H1 (cell line): ENCODE results near the gene MALT1. TPM values are rescaled to one million over a fixed set of nuclear protein-coding genes. Genes with fewer than 3 reads are reported as not detected.

Experiments used
- CTCF ChIA-PET: fragments of 300-600 bp; sonication (Branson Sonifier 250); formaldehyde crosslinking; loops from one replicate; lab custom pipeline; 2021; ENCODE audit not compliant: partially characterized antibody; lab: Charles Lee
- POLR2A ChIA-PET: fragments of 300-600 bp; sonication (Branson Sonifier 250); formaldehyde crosslinking; loops from one replicate; lab custom pipeline; 2021; ENCODE audit warnings: inconsistent platforms; ENCODE audit not compliant: partially characterized antibody; lab: Charles Lee
- DNase-seq, 2 experiments: peaks; one replicate each; pipeline versions ENCODE4 v3.0.0 to v3.0.0-alpha.2; 2010 to 2022; ENCODE audit warnings: low spot score in 2 of 2, low read depth in 1 of 2, mixed read lengths in 1 of 2
- FAIRE-seq: peaks from 2 replicates; lab custom pipeline; 2011; peaks lifted over from hg19 to GRCh38; lab: Jason Lieb, UNC
- H2AFZ ChIP-seq: 2 replicates; pipeline ENCODE4 v1.8.1; 2012; ENCODE audit warnings: low read length, inconsistent platforms
- H2AK5ac ChIP-seq: 2 replicates; pipeline ENCODE4 v1.6.1; 2013; ENCODE audit warnings: low read depth, low read length
- H2BK120ac ChIP-seq: replicated peaks from 2 replicates; pipeline ENCODE3; 2013; ENCODE audit warnings: low read depth, low read length, inconsistent platforms
- H2BK12ac ChIP-seq: 2 replicates; pipeline ENCODE4 v1.6.1; 2013; ENCODE audit warnings: low read depth, low read length
- H2BK15ac ChIP-seq: 2 replicates; pipeline ENCODE4 v1.6.1; 2013; ENCODE audit warnings: low read length
- H2BK20ac ChIP-seq: 2 replicates; pipeline ENCODE4 v1.6.1; 2013; ENCODE audit warnings: low read length
- H2BK5ac ChIP-seq: 2 replicates; pipeline ENCODE4 v1.6.1; 2013; ENCODE audit warnings: low read depth, low read length
- H3K14ac ChIP-seq: 2 replicates; pipeline ENCODE4 v1.6.1; 2013; ENCODE audit warnings: inconsistent platforms; ENCODE audit not compliant: insufficient read length
- H3K18ac ChIP-seq: 2 replicates; pipeline ENCODE4 v1.6.1; 2013; ENCODE audit warnings: low read length; ENCODE audit errors: extremely low read depth
- H3K23ac ChIP-seq: 2 replicates; pipeline ENCODE4 v1.6.1; 2013; ENCODE audit warnings: inconsistent platforms; ENCODE audit not compliant: insufficient read length
- H3K23me2 ChIP-seq: 2 replicates; pipeline ENCODE4 v1.6.1; 2013; ENCODE audit warnings: low read depth, low read length
- H3K27ac ChIP-seq: 2 replicates; pipeline ENCODE4 v1.6.1; 2011; ENCODE audit warnings: low read depth, low read length, inconsistent platforms
- H3K27me3 ChIP-seq, 4 experiments: replicated peaks in 1 of 4; 1 replicate in 1 of 4; 2 replicates in 3 of 4; pipeline versions ENCODE4 v1.6.1 to v1.8.1; 2011 to 2013; ENCODE audit warnings: low read length in 3 of 4, mild to moderate bottlenecking in 3 of 4, inconsistent platforms in 2 of 4, mixed read lengths in 2 of 4, moderate library complexity in 1 of 4; ENCODE audit not compliant: control insufficient read depth in 3 of 4, insufficient read depth in 3 of 4; ENCODE audit errors: extremely low read depth in 1 of 4
- H3K36me3 ChIP-seq, 4 experiments: 2 replicates each; pipeline versions ENCODE4 v1.6.1 to v1.8.1; 2011 to 2013; ENCODE audit warnings: mild to moderate bottlenecking in 4 of 4, low read length in 3 of 4, moderate library complexity in 2 of 4, control low read depth in 1 of 4, inconsistent platforms in 1 of 4; ENCODE audit not compliant: insufficient read depth in 4 of 4, control insufficient read depth in 2 of 4
- H3K4ac ChIP-seq: replicated peaks from 2 replicates; pipeline ENCODE3; 2013; ENCODE audit warnings: low read length, low read depth, mixed read lengths, inconsistent platforms; ENCODE audit not compliant: insufficient read length
- H3K4me1 ChIP-seq, 4 experiments: replicated peaks in 1 of 4; 1 replicate in 1 of 4; 2 replicates in 3 of 4; pipeline versions ENCODE4 v1.6.1 to v1.8.1; 2011 to 2013; ENCODE audit warnings: low read length in 3 of 4, inconsistent platforms in 2 of 4, mixed read lengths in 1 of 4; ENCODE audit not compliant: insufficient read depth in 4 of 4, control insufficient read depth in 3 of 4
- H3K4me2 ChIP-seq, 2 experiments: 2 replicates each; pipeline versions ENCODE4 v1.6.1 to v1.8.1; 2011 to 2013; ENCODE audit warnings: low read depth in 2 of 2, low read length in 2 of 2, control low read depth in 1 of 2, inconsistent platforms in 1 of 2, mild to moderate bottlenecking in 1 of 2; ENCODE audit not compliant: insufficient read depth in 1 of 2
- H3K4me3 ChIP-seq, 4 experiments: fragments of 200-600, 300-600 bp in 1 of 4; sonication (generic), shearing (Covaris generic), sonication (Bioruptor Twin) in 1 of 4; 2 replicates each; pipeline versions ENCODE4 v1.5.1 to v1.8.1; 2011 to 2016; ENCODE audit warnings: low read length in 4 of 4, low read depth in 3 of 4, control low read depth in 2 of 4, inconsistent platforms in 2 of 4, mild to moderate bottlenecking in 2 of 4, mixed read lengths in 1 of 4, moderate library complexity in 1 of 4; ENCODE audit not compliant: insufficient read depth in 2 of 4; ENCODE audit errors: extremely low read depth in 1 of 4
- H3K56ac ChIP-seq: replicated peaks from 2 replicates; pipeline ENCODE3; 2013; ENCODE audit warnings: low read depth, mild to moderate bottlenecking, mixed read lengths, low read length, inconsistent platforms; ENCODE audit not compliant: insufficient read length
- H3K79me1 ChIP-seq: 2 replicates; pipeline ENCODE4 v1.6.1; 2013; ENCODE audit warnings: low read depth, low read length, control low read depth
- H3K79me2 ChIP-seq, 2 experiments: 2 replicates each; pipeline versions ENCODE4 v1.6.1 to v1.8.1; 2012 to 2013; ENCODE audit warnings: low read length in 2 of 2, mild to moderate bottlenecking in 2 of 2, inconsistent platforms in 1 of 2; ENCODE audit not compliant: insufficient read depth in 2 of 2, control insufficient read depth in 1 of 2
- H3K9ac ChIP-seq, 4 experiments: replicated peaks in 1 of 4; 1 replicate in 1 of 4; 2 replicates in 3 of 4; pipeline versions ENCODE4 v1.6.1 to v1.8.1; 2011 to 2013; ENCODE audit warnings: low read depth in 3 of 4, low read length in 3 of 4, control low read depth in 2 of 4, mild to moderate bottlenecking in 2 of 4, moderate library complexity in 2 of 4, inconsistent platforms in 1 of 4; ENCODE audit errors: extremely low read depth in 1 of 4
- H3K9me3 ChIP-seq, 2 experiments: 2 replicates each; pipeline versions ENCODE4 v1.6.1 to v1.8.1; 2012 to 2013; ENCODE audit warnings: mild to moderate bottlenecking in 2 of 2, moderate library complexity in 2 of 2, control low read depth in 1 of 2, inconsistent platforms in 1 of 2, low read depth in 1 of 2, low read length in 1 of 2, mixed read lengths in 1 of 2; ENCODE audit not compliant: insufficient read depth in 2 of 2
- H4K20me1 ChIP-seq, 2 experiments: replicated peaks in 1 of 2; 2 replicates each; pipeline versions ENCODE3 to v1.8.1; 2011 to 2013; ENCODE audit warnings: inconsistent platforms in 2 of 2, low read length in 2 of 2, mild to moderate bottlenecking in 1 of 2; ENCODE audit not compliant: insufficient read depth in 2 of 2, control insufficient read depth in 1 of 2
- H4K5ac ChIP-seq: 2 replicates; pipeline ENCODE4 v1.6.1; 2013; ENCODE audit warnings: low read length, low read depth, mixed read lengths, inconsistent platforms; ENCODE audit not compliant: insufficient read length
- H4K8ac ChIP-seq: 2 replicates; pipeline ENCODE4 v1.8.0; 2013; ENCODE audit warnings: mild to moderate bottlenecking, moderate library complexity, low read length, inconsistent platforms; ENCODE audit not compliant: insufficient read depth; ENCODE audit errors: extremely low read depth
- H4K91ac ChIP-seq: replicated peaks from 2 replicates; pipeline ENCODE3; 2013; ENCODE audit warnings: low read length, mixed read lengths, inconsistent platforms; ENCODE audit not compliant: insufficient read length
- BACH1 ChIP-seq: IDR thresholded peaks from 2 replicates; pipeline ENCODE4 v1.6.1; 2012; ENCODE audit warnings: low read length, improper control_type of control experiment
- CHD2 ChIP-seq: IDR thresholded peaks from 2 replicates; pipeline ENCODE4 v1.6.1; 2012; ENCODE audit warnings: low read length, improper control_type of control experiment
- EGR1 ChIP-seq: IDR thresholded peaks from 2 replicates; pipeline ENCODE4 v1.6.1; 2011; ENCODE audit warnings: low read depth, low read length, borderline replicate concordance
- POLR2A ChIP-seq, 2 experiments: IDR thresholded peaks; 1 replicate in 1 of 2; 2 replicates in 1 of 2; pipeline ENCODE4 v1.6.1; 2011; ENCODE audit warnings: low read depth in 2 of 2, low read length in 2 of 2, mild to moderate bottlenecking in 2 of 2; ENCODE audit errors: control extremely low read depth in 1 of 2
- TAF7 ChIP-seq: optimal IDR thresholded peaks from 2 replicates; pipeline ENCODE3; 2011; ENCODE audit warnings: low read depth, mild to moderate bottlenecking, inconsistent platforms, low read length, moderate library complexity, borderline replicate concordance
- TBP ChIP-seq: IDR thresholded peaks from 2 replicates; pipeline ENCODE4 v1.6.1; 2011; ENCODE audit warnings: low read depth, low read length, improper control_type of control experiment
- WGBS, 2 experiments: shearing (Covaris generic) in 1 of 2; methylation state at CpG; one replicate each; pipeline versions ENCODE4 v1.1.6 to v1.1.7; 2013 to 2015; ENCODE audit warnings: low lambda C conversion rate in 2 of 2, mixed read lengths in 2 of 2, inconsistent platforms in 1 of 2, low coverage in 1 of 2, missing lambda C conversion rate in 1 of 2; ENCODE audit not compliant: insufficient replicate concordance in 2 of 2, insufficient coverage in 1 of 2, insufficient read length in 1 of 2; ENCODE audit errors: extremely low coverage in 1 of 2, missing lambda C conversion rate in 1 of 2; 5-methylcytosine and 5-hydroxymethylcytosine counted together
- long read RNA-seq, 2 experiments: library from RNA in 1 of 2; library from capped mRNA in 1 of 2; stranded (forward); transcript quantifications; one replicate each; pipeline ENCODE4 v2.0.0, GENCODE V29; 2021; ENCODE audit warnings: inconsistent platforms in 1 of 2
- polyA minus RNA-seq, 3 experiments: library from RNA; depleted of rRNA, polyadenylated mRNA; stranded (reverse); fragments of >200 nt; gene quantifications; 1 replicate in 2 of 3; 2 replicates in 1 of 3; pipeline ENCODE4 v1.2.3, GENCODE V29; 2011
- polyA plus RNA-seq, 7 experiments: library from polyadenylated mRNA; depleted of rRNA in 3 of 7; stranded (reverse) in 5 of 7; unstranded in 2 of 7; fragments of >200 nt in 5 of 7; fragments of 200-250 nt in 2 of 7; gene quantifications; 1 replicate in 5 of 7; 2 replicates in 1 of 7; 4 replicates in 1 of 7; pipeline versions ENCODE4 v1.2.1 to v1.2.3, GENCODE V29; 2011 to 2013; ENCODE audit warnings: missing spikeins in 2 of 7, mixed read lengths in 2 of 7
- total RNA-seq: library from RNA; stranded (reverse); fragmentation: NEBNext Ultra II Directional; extraction: Animal tissue kit (Norgen Biotek cat#: 25700); gene quantifications from 2 replicates; pipeline ENCODE4 v1.2.1, GENCODE V29; 2021

The MALT1 gene, protein sequence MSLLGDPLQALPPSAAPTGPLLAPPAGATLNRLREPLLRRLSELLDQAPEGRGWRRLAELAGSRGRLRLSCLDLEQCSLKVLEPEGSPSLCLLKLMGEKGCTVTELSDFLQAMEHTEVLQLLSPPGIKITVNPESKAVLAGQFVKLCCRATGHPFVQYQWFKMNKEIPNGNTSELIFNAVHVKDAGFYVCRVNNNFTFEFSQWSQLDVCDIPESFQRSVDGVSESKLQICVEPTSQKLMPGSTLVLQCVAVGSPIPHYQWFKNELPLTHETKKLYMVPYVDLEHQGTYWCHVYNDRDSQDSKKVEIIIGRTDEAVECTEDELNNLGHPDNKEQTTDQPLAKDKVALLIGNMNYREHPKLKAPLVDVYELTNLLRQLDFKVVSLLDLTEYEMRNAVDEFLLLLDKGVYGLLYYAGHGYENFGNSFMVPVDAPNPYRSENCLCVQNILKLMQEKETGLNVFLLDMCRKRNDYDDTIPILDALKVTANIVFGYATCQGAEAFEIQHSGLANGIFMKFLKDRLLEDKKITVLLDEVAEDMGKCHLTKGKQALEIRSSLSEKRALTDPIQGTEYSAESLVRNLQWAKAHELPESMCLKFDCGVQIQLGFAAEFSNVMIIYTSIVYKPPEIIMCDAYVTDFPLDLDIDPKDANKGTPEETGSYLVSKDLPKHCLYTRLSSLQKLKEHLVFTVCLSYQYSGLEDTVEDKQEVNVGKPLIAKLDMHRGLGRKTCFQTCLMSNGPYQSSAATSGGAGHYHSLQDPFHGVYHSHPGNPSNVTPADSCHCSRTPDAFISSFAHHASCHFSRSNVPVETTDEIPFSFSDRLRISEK
- total RNA-seq (25.9 and 26.1 TPM in 2 replicates), polyA plus RNA-seq (2011; rRNA removed) (5.2 and 10.7 TPM in 2 replicates), polyA minus RNA-seq (2011; rRNA and poly(A)+ RNA removed) (19.9 and 38.4 TPM in 2 replicates)
- 8.3 TPM for polyA plus RNA-seq (2011; cell fraction: cytosol; rRNA removed)
- 7.2 TPM for polyA plus RNA-seq (2011; cell fraction: nucleus; rRNA removed)
- 7.3 to 17.1 TPM (median 11.3 TPM) in 4 replicates for polyA plus RNA-seq (2012, experiment 1 of 2)
- 0.85 TPM for polyA plus RNA-seq (2012, experiment 2 of 2)
- 7.6 TPM for polyA plus RNA-seq (2013, experiment 1 of 2)
- polyA plus RNA-seq (2013, experiment 2 of 2), result 6.7 TPM
- polyA minus RNA-seq (2011; cell fraction: cytosol; rRNA and poly(A)+ RNA removed), result 12.1 TPM
- polyA minus RNA-seq (2011; cell fraction: nucleus; rRNA and poly(A)+ RNA removed), result 28.0 TPM
- long read RNA-seq, experiment 1, full-length matches to known transcripts, result 1 of 23 reads
- long read RNA-seq, experiment 1, partial matches to known transcripts, result 15 of 23 reads
- long read RNA-seq, experiment 1, other reads (novel, unspliced or antisense), result 7 of 23 reads
- long read RNA-seq, experiment 2, partial matches to known transcripts, result 6 of 7 reads
- long read RNA-seq, experiment 2, other reads (novel, unspliced or antisense), result 1 of 7 reads

DNA sequence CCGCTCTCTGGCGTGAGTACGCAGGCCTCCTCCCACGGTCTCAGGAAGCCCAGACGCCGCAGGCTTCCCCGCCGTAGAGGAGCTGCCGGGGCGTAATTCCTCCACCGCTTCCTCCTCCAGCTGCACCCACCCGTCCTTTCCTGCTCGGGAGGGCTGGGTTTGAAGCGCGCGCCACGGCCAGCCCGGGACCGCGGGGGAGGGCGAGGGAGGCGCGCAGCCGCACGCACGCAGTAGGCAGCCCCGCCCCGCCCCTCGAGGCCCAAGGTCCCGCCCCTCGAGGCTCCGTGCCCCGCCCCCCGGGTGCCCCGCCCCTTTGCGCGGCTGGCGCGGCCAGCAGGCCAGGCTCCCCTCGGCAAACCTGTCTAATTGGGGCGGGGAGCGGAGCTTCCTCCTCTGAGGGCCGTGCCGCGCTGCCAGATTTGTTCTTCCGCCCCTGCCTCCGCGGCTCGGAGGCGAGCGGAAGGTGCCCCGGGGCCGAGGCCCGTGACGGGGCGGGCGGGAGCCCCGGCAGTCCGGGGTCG lies at the start of gene MALT1:
Gene MALT1 (plus strand): TSS at position 355 of the 521 bp plus-strand sequence. CDS start 179 bp downstream, outside the sequence.
- Histone ChIP-seq H3K27ac (peak within 1 kb of the TSS; percentile 47; the same call in 1 of the 2 replicates), H3K9me3 (no peaks in the 10 kb centered on the region), H2BK20ac (no peak within 1 kb of the TSS), H2BK12ac (no peak within 1 kb of the TSS; the same call in 1 of the 2 replicates), H3K56ac (peak within 1 kb of the TSS; percentile 51), H3K27me3 (no peaks in the 10 kb centered on the region), H2AK5ac (no peak within 1 kb of the TSS), H3K23me2 (peaks cover 8% of the 10 kb centered on the region), H3K18ac (peak within 1 kb of the TSS; percentile 28; the same call in 1 of the 2 replicates), H4K5ac (peak within 1 kb of the TSS; percentile 81), H3K14ac (no peak within 1 kb of the TSS), H3K4ac (peak within 1 kb of the TSS; percentile 13), H4K91ac (peak within 1 kb of the TSS; percentile 46), H4K20me1 (no peaks in the 10 kb centered on the region), H4K8ac (peak within 1 kb of the TSS; percentile 90), H3K4me2 (peak within 1 kb of the TSS; percentile 66 to 89), H2BK15ac (no peak within 1 kb of the TSS), H3K79me1 (0 out of 2 replicates have a peak, but pooled peaks cover 2% of the 10 kb centered on the region), H3K4me1 (peaks cover 0 to 5% (median 2%) of the 10 kb centered on the region in 4 experiments; a peak in 5 of 7 replicates), H3K36me3 (no peaks in the 10 kb centered on the region), H2BK120ac (no peak within 1 kb of the TSS), H3K9ac (peak within 1 kb of the TSS; percentile 73 to 88 (median 78)), H2BK5ac (peak within 1 kb of the TSS; percentile 84; the same call in 1 of the 2 replicates), H3K79me2 (peaks cover 0 to 39% of the 10 kb centered on the region in 2 experiments; a peak in 2 of 4 replicates), H3K4me3 (peak within 1 kb of the TSS; percentile 68 to 88 (median 75)), H2AFZ (peak within 1 kb of the TSS; percentile 8), H3K23ac (no peak within 1 kb of the TSS)
- ChIA-PET POLR2A (interaction anchor here (0.6 to 3.2 kb wide), 17 partner anchors 8 to 561 kb away, joined by 3 to 20 read pairs (median 4); no protein-coding TSS in a partner anchor), CTCF (interaction anchor here (0.5 to 3.2 kb wide), 14 partner anchors 10 to 444 kb away, joined by 3 to 14 read pairs (median 3); no protein-coding TSS in a partner anchor)
- 0% methylated on average over 25 of the region's 60 CpGs; no CpG with 5 or more reads in 1 of the 2 experiments for WGBS, 2 experiments
- FAIRE-seq, result no peak
- peak; percentile 62 to 98 for DNase-seq
- TF ChIP-seq CHD2, result peak; percentile 36; the same call in 1 of the 2 replicates
- peak; percentile 94 for TF ChIP-seq TAF7
- TF ChIP-seq TBP, result peak; percentile 76
- no peak for TF ChIP-seq BACH1
- no peak for TF ChIP-seq EGR1
- TF ChIP-seq POLR2A (IDR thresholded peaks at IDR 0.05; ENCODE audit: control extremely low read depth in 1 of 2, low read depth in 2 of 2, low read length in 2 of 2), result peak; percentile 70 to 78
